Osteoblast (primary cell): ENCODE results near the gene SCP2D1. TPM values are rescaled to one million over a fixed set of nuclear protein-coding genes. Genes with fewer than 3 reads are reported as not detected.

Source experiments
- DNase-seq: peaks from one replicate; pipeline ENCODE4 v3.0.0; 2011; ENCODE audit warnings: low spot score, mixed read lengths; ENCODE audit not compliant: insufficient read length; ENCODE audit errors: missing footprints
- H2AFZ ChIP-seq: 2 replicates; pipeline ENCODE4 v1.6.0; 2011; ENCODE audit warnings: mild to moderate bottlenecking, low read length
- H3K27ac ChIP-seq: 2 replicates; pipeline ENCODE4 v1.5.1; 2011; ENCODE audit warnings: mild to moderate bottlenecking, low read depth, low read length, moderate library complexity
- H3K27me3 ChIP-seq: 2 replicates; pipeline ENCODE4 v1.6.0; 2012; ENCODE audit warnings: mild to moderate bottlenecking, control low read depth, inconsistent platforms, low read length, moderate library complexity; ENCODE audit not compliant: insufficient read depth
- H3K36me3 ChIP-seq: 2 replicates; pipeline ENCODE4 v1.5.1; 2011; ENCODE audit warnings: mild to moderate bottlenecking, low read length, control low read depth, moderate library complexity; ENCODE audit not compliant: insufficient read depth
- H3K4me1 ChIP-seq: 2 replicates; pipeline ENCODE4 v1.5.1; 2011; ENCODE audit warnings: mild to moderate bottlenecking, low read length, control low read depth, moderate library complexity; ENCODE audit not compliant: insufficient read depth
- H3K4me2 ChIP-seq: 2 replicates; pipeline ENCODE4 v1.6.0; 2011; ENCODE audit warnings: mild to moderate bottlenecking, low read length; ENCODE audit not compliant: insufficient read depth
- H3K4me3 ChIP-seq: fragments of 200-600 bp; sonication (generic); 3 replicates; pipeline ENCODE4 v1.5.1; 2012; ENCODE audit warnings: mild to moderate bottlenecking, low read length, inconsistent platforms; ENCODE audit not compliant: insufficient read depth
- H3K79me2 ChIP-seq: 2 replicates; pipeline ENCODE4 v1.6.0; 2012; ENCODE audit warnings: mild to moderate bottlenecking, low read length, control low read depth, inconsistent platforms; ENCODE audit not compliant: insufficient read depth
- H3K9me3 ChIP-seq: 2 replicates; pipeline ENCODE4 v1.5.1; 2011; ENCODE audit warnings: low read depth, low read length, control low read depth
- H4K20me1 ChIP-seq: 2 replicates; pipeline ENCODE4 v1.6.0; 2012; ENCODE audit warnings: mild to moderate bottlenecking, low read length, control low read depth; ENCODE audit not compliant: insufficient read depth
- CTCF ChIP-seq: IDR thresholded peaks from 2 replicates; pipeline ENCODE4 v1.5.1; 2011; ENCODE audit warnings: mild to moderate bottlenecking, low read depth, low read length, moderate library complexity; ENCODE audit errors: extremely low read depth
- total RNA-seq: library from RNA; depleted of rRNA; stranded (reverse); fragments of >200 nt; gene quantifications from 2 replicates; pipeline ENCODE4 v1.2.3, GENCODE V29; 2012

The SCP2D1 gene
- total RNA-seq, 1 donor = not detected

DNA sequence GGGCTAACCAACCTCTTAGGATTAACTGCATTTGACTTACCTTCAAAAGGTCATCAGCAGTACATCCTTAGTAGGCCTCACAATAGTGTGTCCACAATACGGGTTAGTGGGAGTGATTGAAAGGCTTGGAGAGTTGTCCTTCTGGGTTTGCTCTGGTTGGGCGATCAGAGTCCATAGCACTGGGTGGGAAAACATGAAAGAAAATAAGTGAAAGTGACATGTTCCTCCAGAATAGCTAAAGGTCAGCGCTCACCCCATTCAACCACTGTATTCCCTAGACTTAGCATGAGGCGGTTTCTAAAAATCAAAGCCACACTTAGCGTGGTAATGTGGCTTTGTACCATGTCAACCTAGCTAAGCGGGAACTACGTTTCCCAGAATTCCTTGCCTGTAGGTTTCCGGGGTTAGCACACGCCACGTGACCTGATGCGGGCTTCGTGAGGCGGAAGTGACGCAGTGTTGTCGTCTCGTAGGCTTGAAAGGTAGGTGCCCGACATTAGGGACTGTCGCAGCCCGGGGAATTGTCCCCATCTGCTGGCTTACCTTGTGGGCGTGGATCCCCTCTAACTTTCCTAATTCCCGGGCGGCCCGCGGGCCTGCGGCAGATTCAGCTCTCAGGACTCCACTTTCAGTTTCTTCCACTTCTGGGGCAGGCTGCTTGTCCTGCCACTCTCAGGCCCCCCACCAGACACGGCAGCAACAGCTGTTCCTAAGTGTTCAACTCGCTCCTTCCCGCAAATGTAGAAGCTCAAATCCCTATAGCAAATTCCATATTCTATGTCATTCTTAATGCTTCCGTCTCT, 19.8 kb upstream of the SCP2D1 start:
- peaks cover 7% of the 10 kb centered on the region for H3K4me1 ChIP-seq
- H3K4me2 ChIP-seq = peak overlapping the region; percentile 98
- no peaks in the 10 kb centered on the region for H3K27me3 ChIP-seq
- TF ChIP-seq CTCF = no peak
- no peaks in the 10 kb centered on the region for H4K20me1 ChIP-seq
- peak overlapping the region; percentile 93 for H3K27ac ChIP-seq
- peak; percentile 88 for DNase-seq
- peaks cover 2% of the 10 kb centered on the region for H3K9me3 ChIP-seq
- H3K79me2 ChIP-seq = no peaks in the 10 kb centered on the region
- peak overlapping the region; percentile 82 for H3K4me3 ChIP-seq
- H2AFZ ChIP-seq = peak overlapping the region; percentile 93
- H3K36me3 ChIP-seq = no peaks in the 10 kb centered on the region

DNA sequence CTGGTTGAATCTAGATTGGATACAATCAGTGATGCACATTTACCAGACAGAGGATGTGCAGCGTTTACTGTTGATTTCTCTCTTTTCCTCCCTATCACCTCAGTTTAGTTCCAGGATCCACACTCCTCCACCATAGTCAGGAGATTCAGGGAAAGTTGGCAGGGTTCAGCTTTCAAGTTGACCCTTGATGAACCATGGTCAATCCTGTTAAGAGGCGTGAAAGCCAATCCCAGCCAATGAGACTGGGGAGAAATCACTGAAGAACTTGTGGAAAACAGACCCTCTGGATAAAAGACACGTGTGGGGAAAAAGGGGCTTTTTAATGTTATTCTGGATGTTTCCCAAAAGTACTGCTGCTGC, 19.2 kb upstream of the SCP2D1 start:
- no peaks in the 10 kb centered on the region for H4K20me1 ChIP-seq
- TF ChIP-seq CTCF = no peak
- H2AFZ ChIP-seq = peak overlapping the region; percentile 93
- no peaks in the 10 kb centered on the region for H3K79me2 ChIP-seq
- no peaks in the 10 kb centered on the region for H3K36me3 ChIP-seq
- H3K9me3 ChIP-seq = peaks cover 2% of the 10 kb centered on the region
- no peak for DNase-seq
- peak overlapping the region; percentile 98 for H3K4me2 ChIP-seq
- peaks cover 7% of the 10 kb centered on the region for H3K4me1 ChIP-seq
- no peaks in the 10 kb centered on the region for H3K27me3 ChIP-seq
- peak overlapping the region; percentile 93 for H3K27ac ChIP-seq
- peak overlapping the region; percentile 82 for H3K4me3 ChIP-seq

- Histone ChIP-seq H3K9me3 (peaks cover 2% of the 10 kb centered on the region), H3K4me1 (peaks cover 7% of the 10 kb centered on the region), H3K27ac (no peak overlapping the region), H3K36me3 (no peaks in the 10 kb centered on the region), H4K20me1 (no peaks in the 10 kb centered on the region), H3K79me2 (no peaks in the 10 kb centered on the region), H3K4me3 (no peak overlapping the region), H2AFZ (no peak overlapping the region), H3K4me2 (no peak overlapping the region), H3K27me3 (no peaks in the 10 kb centered on the region)
- no peak for TF ChIP-seq CTCF
- no peak for DNase-seq
Observed at GRCh38 chr20:18795366-18795765, 18.2 kb upstream of the SCP2D1 start.

GRCh38 chr20:18796282-18796833, 17.2 kb upstream of the SCP2D1 start:
- Histone ChIP-seq H3K4me1 (peaks cover 7% of the 10 kb centered on the region), H3K4me3 (no peak overlapping the region), H3K9me3 (peaks cover 2% of the 10 kb centered on the region), H3K79me2 (no peaks in the 10 kb centered on the region), H3K27ac (no peak overlapping the region), H3K36me3 (no peaks in the 10 kb centered on the region), H3K27me3 (no peaks in the 10 kb centered on the region), H2AFZ (no peak overlapping the region), H4K20me1 (no peaks in the 10 kb centered on the region), H3K4me2 (no peak overlapping the region)
- DNase-seq = no peak
- no peak for TF ChIP-seq CTCF
